Neural cell (in vitro differentiated cells): ENCODE results near the gene CMKLR1. TPM values are rescaled to one million over a fixed set of nuclear protein-coding genes. Genes with fewer than 3 reads are reported as not detected.

Experiments used
- H2AFZ ChIP-seq: fragments of 200-600, 300-800 bp; sonication (generic), shearing (Covaris generic); 2 replicates; pipeline ENCODE4 v1.6.0; 2014; ENCODE audit warnings: low read depth, mild to moderate bottlenecking, antibody characterized with exemption, low read length, moderate library complexity
- H3F3A ChIP-seq: fragments of 200-600 bp; shearing (Covaris generic); 2 replicates; pipeline ENCODE4 v1.6.1; 2016; ENCODE audit warnings: mild to moderate bottlenecking, moderate library complexity, mixed read lengths, antibody characterized with exemption, low read length; ENCODE audit not compliant: insufficient read depth, poor library complexity, severe bottlenecking
- H3K27ac ChIP-seq: fragments of 200-600, 300-800 bp; sonication (generic), shearing (Covaris generic); 2 replicates; pipeline ENCODE4 v1.5.1; 2014; ENCODE audit warnings: mild to moderate bottlenecking, low read length, moderate library complexity
- H3K27me3 ChIP-seq: fragments of 300-800, 200-600 bp; sonication (generic), shearing (Covaris generic); 2 replicates; pipeline ENCODE4 v1.6.0; 2014; ENCODE audit warnings: mild to moderate bottlenecking, low read depth, low read length, moderate library complexity; ENCODE audit not compliant: insufficient read depth
- H3K36me3 ChIP-seq: fragments of 300-800, 200-600 bp; sonication (generic), shearing (Covaris generic); 2 replicates; pipeline ENCODE4 v1.5.1; 2014; ENCODE audit warnings: mild to moderate bottlenecking, antibody characterized with exemption, low read length, moderate library complexity; ENCODE audit not compliant: insufficient read depth
- H3K4me2 ChIP-seq: fragments of 300-800, 200-600 bp; sonication (generic), shearing (Covaris generic); 2 replicates; pipeline ENCODE4 v1.6.0; 2014; ENCODE audit warnings: mild to moderate bottlenecking, low read length
- H3K4me3 ChIP-seq: fragments of 300-800, 200-600 bp; sonication (generic), shearing (Covaris generic); 2 replicates; pipeline ENCODE4 v1.5.1; 2014; ENCODE audit warnings: mild to moderate bottlenecking, low read length, moderate library complexity
- H3K79me2 ChIP-seq: fragments of 200-600 bp; shearing (Covaris generic); replicated peaks from 2 replicates; pipeline ENCODE4 v1.6.0; 2014; ENCODE audit warnings: mild to moderate bottlenecking, low read length, moderate library complexity; ENCODE audit not compliant: insufficient read depth
- H3K9ac ChIP-seq: fragments of 300-800, 200-600 bp; sonication (generic), shearing (Covaris generic); 2 replicates; pipeline ENCODE4 v1.6.1; 2016; ENCODE audit warnings: mild to moderate bottlenecking, low read length, mixed read lengths
- H3K9me2 ChIP-seq: fragments of 200-600 bp; shearing (Covaris generic); 2 replicates; pipeline ENCODE4 v1.6.1; 2016; ENCODE audit warnings: mild to moderate bottlenecking, low read length, mixed read lengths; ENCODE audit not compliant: insufficient read depth
- H3K9me3 ChIP-seq: fragments of 200-600, 300-800 bp; sonication (generic), shearing (Covaris generic); 2 replicates; pipeline ENCODE4 v1.6.1; 2016; ENCODE audit warnings: mild to moderate bottlenecking, mixed run types, low read length, moderate library complexity, mixed read lengths
- H4K20me1 ChIP-seq: fragments of 200-600 bp; shearing (Covaris generic); 2 replicates; pipeline ENCODE4 v1.6.1; 2016; ENCODE audit warnings: mild to moderate bottlenecking, mixed run types; ENCODE audit not compliant: insufficient read depth
- CTCF ChIP-seq: fragments of 450-650 bp; IDR thresholded peaks from 2 replicates; pipeline ENCODE4 v1.5.1; 2014; ENCODE audit warnings: antibody characterized with exemption, mild to moderate bottlenecking, moderate library complexity; ENCODE audit not compliant: poor library complexity, severe bottlenecking
- EP300 ChIP-seq: fragments of 450-650 bp; conservative IDR thresholded peaks from 2 replicates; pipeline ENCODE4 v1.6.1; 2014; ENCODE audit warnings: antibody characterized with exemption, mild to moderate bottlenecking, moderate library complexity; ENCODE audit not compliant: poor library complexity, severe bottlenecking
- EZH2 ChIP-seq: fragments of 200-600, 300-800 bp; shearing (Covaris generic), sonication (generic); IDR thresholded peaks from 2 replicates; pipeline ENCODE4 v1.6.1; 2014; ENCODE audit warnings: antibody characterized with exemption, low read length, borderline replicate concordance, mild to moderate bottlenecking; ENCODE audit not compliant: insufficient read depth, poor library complexity, severe bottlenecking
- MXI1 ChIP-seq: fragments of 450-650 bp; conservative IDR thresholded peaks from 2 replicates; pipeline ENCODE4 v1.6.1; 2014; ENCODE audit warnings: antibody characterized with exemption, mild to moderate bottlenecking; ENCODE audit not compliant: poor library complexity, severe bottlenecking
- POLR2AphosphoS5 ChIP-seq: IDR thresholded peaks from 2 replicates; pipeline ENCODE4 v1.6.1; 2012
- RAD21 ChIP-seq: fragments of 450-650 bp; conservative IDR thresholded peaks from 2 replicates; pipeline ENCODE4 v1.6.1; 2014; ENCODE audit warnings: antibody characterized with exemption, mild to moderate bottlenecking, moderate library complexity
- REST ChIP-seq: IDR thresholded peaks from 2 replicates; pipeline ENCODE4 v1.6.1; 2012; ENCODE audit warnings: borderline replicate concordance
- SMC3 ChIP-seq: fragments of 450-650 bp; conservative IDR thresholded peaks from 2 replicates; pipeline ENCODE4 v1.6.1; 2014; ENCODE audit warnings: antibody characterized with exemption, mild to moderate bottlenecking, moderate library complexity; ENCODE audit not compliant: poor library complexity
- TAF1 ChIP-seq: IDR thresholded peaks from 2 replicates; pipeline ENCODE4 v1.6.1; 2012; ENCODE audit warnings: low read depth
- polyA plus RNA-seq: library from polyadenylated mRNA; depleted of rRNA; stranded (reverse); fragments of >200 nt; gene quantifications from 2 replicates; pipeline ENCODE4 v1.2.3, GENCODE V29; 2014

Gene CMKLR1
- polyA plus RNA-seq, 1 donor from 2014 or later, result 0.06 TPM

- H3K9ac ChIP-seq, result no peak overlapping the region
- TF ChIP-seq CTCF (no peak), MXI1 (no peak), TAF1 (no peak), RAD21 (no peak), SMC3 (no peak), REST (no peak), EZH2 (no peak), POLR2AphosphoS5 (no peak), EP300 (no peak)
- no peak overlapping the region for H2AFZ ChIP-seq
- no peaks in the 10 kb centered on the region for H3K9me3 ChIP-seq
- no peaks in the 10 kb centered on the region for H4K20me1 ChIP-seq
- H3K36me3 ChIP-seq, result no peaks in the 10 kb centered on the region
- H3F3A ChIP-seq, result no peaks in the 10 kb centered on the region
- no peak overlapping the region for H3K4me2 ChIP-seq
- H3K9me2 ChIP-seq, result no peaks in the 10 kb centered on the region
- H3K79me2 ChIP-seq, result no peaks in the 10 kb centered on the region
- H3K4me3 ChIP-seq, result no peak overlapping the region
- H3K27me3 ChIP-seq, result no peaks in the 10 kb centered on the region
- no peak overlapping the region for H3K27ac ChIP-seq
Measured at GRCh38 chr12:108285016-108285415, 54.1 kb downstream of the CMKLR1 start.

- no peaks in the 10 kb centered on the region for H3K36me3 ChIP-seq
- TF ChIP-seq REST (no peak), EP300 (no peak), SMC3 (no peak), TAF1 (no peak), MXI1 (no peak), RAD21 (no peak), CTCF (no peak), EZH2 (no peak), POLR2AphosphoS5 (no peak)
- no peaks in the 10 kb centered on the region for H4K20me1 ChIP-seq
- H3K9me2 ChIP-seq, result no peaks in the 10 kb centered on the region
- H2AFZ ChIP-seq, result no peak overlapping the region
- no peaks in the 10 kb centered on the region for H3K79me2 ChIP-seq
- H3K4me3 ChIP-seq, result no peak overlapping the region
- no peak overlapping the region for H3K27ac ChIP-seq
- no peaks in the 10 kb centered on the region for H3F3A ChIP-seq
- no peaks in the 10 kb centered on the region for H3K27me3 ChIP-seq
- no peaks in the 10 kb centered on the region for H3K9me3 ChIP-seq
- H3K4me2 ChIP-seq, result no peak overlapping the region
- no peak overlapping the region for H3K9ac ChIP-seq
Measured at GRCh38 chr12:108284163-108284562, 54.9 kb downstream of the CMKLR1 start.
